ENCODE results near the gene SNAP47. TPM values are rescaled to one million over a fixed set of nuclear protein-coding genes. Genes with fewer than 3 reads are reported as not detected.

Gene SNAP47
- total and polyA plus RNA-seq, 9 of the 15 experiments (the other 6 are each of a cell fraction or from before 2014, with no cell fraction given): 2.5 to 41.3 (median 32.6) TPM

DNA sequence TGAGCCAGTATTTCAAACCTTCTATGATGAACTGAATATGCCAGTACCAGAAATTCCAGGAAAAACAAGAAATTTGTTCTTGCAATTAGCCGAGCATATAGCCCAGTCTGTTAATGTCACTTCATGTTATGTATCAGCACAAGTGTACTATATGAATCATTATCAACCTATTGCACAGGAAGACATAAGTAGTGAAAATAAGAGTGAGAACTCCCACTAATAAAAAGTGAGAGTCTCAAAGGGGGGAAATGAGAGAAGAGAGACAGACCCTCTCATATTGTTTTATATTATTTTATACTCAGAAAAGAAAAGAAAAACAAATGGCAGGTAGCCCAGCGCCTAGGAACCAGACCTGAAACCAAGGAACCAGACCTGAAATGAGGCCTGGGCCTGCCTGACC, 16.3 kb upstream of the SNAP47 start:
- Histone ChIP-seq H3K4me2 (ENCODE audit: insufficient read depth, low read length) (no peak overlapping the region), H3K4me1 (replicated peaks in 1 of 2; ENCODE audit: control insufficient read depth in 2 of 2, insufficient read depth in 2 of 2, low read length in 2 of 2) (no peaks in the 10 kb centered on the region), H3K9me3 (replicated peaks; ENCODE audit: control insufficient read depth, insufficient read depth, low read depth, low read length) (peaks cover 3% of the 10 kb centered on the region), H3K27ac (ENCODE audit: extremely low read depth, low read depth, low read length) (no peak overlapping the region), H3K9me1 (ENCODE audit: control insufficient read depth, insufficient read depth, low read length) (no peaks in the 10 kb centered on the region), H3K79me2 (ENCODE audit: control insufficient read depth, insufficient read depth, low read length) (no peaks in the 10 kb centered on the region), H3K36me3 (ENCODE audit: control insufficient read depth, insufficient read depth, low read length) (no peaks in the 10 kb centered on the region), H2AFZ (ENCODE audit: low read depth, low read length) (no peak overlapping the region), H4K20me1 (replicated peaks; ENCODE audit: control insufficient read depth, insufficient read depth, low read length) (no peaks in the 10 kb centered on the region), H3K9ac (ENCODE audit: insufficient read depth in 1 of 2, low read depth in 2 of 2, low read length in 2 of 2) (no peak overlapping the region), H3K4me3 (no peak overlapping the region), H3K27me3 (ENCODE audit: control insufficient read depth in 2 of 2, insufficient read depth in 2 of 2, low read length in 2 of 2) (no peaks in the 10 kb centered on the region; a peak in 1 of 5 replicates)
- no TSS peak for BruUV-seq (replicated peaks)
- ChIA-PET CTCF (ENCODE audit: low intra/inter-chr PET ratio) (no interaction called here), POLR2A (no interaction called here)
- intact Hi-C loops (cut with micrococcal nuclease) (no loop called here), in situ Hi-C loops (cut with MboI) (no loop called here)
- no peak for FAIRE-seq
- TF ChIP-seq ZNF830 (CRISPR knock-in tag; IDR thresholded peaks at IDR 0.05) (no peak), TRIM28 (IDR thresholded peaks at IDR 0.05) (peak; percentile 85), ZNF274 (IDR thresholded peaks at IDR 0.05; ENCODE audit: borderline replicate concordance, low read depth, low read length) (0 out of 2 replicates have a peak, but pooled peaks have one; percentile 29)
- DNase-seq (ENCODE audit: extremely low read depth in 1 of 4, low spot score in 3 of 4): no peak
- 0% methylated on average over 2 of the region's 2 CpGs for WGBS (ENCODE audit: insufficient coverage, low coverage, missing lambda C conversion rate)
- no peak for ATAC-seq

DNA sequence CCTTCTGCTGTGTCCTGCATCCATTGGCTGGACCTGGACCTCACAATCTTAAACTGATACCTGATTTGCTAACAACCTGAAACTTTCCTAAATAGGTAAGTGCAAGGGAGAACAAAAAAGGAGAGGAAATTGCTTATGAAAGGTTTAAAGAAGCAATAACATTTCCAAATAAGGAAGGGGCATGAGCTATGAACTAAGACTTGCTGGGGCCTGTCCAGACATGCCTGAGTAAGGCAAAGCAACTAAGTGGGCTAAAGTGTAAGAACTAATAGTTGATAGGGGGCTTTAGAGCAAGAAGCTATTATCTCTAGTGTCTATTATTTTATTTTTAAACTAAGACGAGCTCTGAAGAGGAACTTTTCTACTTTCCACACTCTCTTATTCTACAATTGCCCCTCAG, 11.8 kb upstream of the SNAP47 start:
- H2AFZ ChIP-seq (ENCODE audit: low read depth, low read length): no peak overlapping the region
- no peak for DNase-seq (ENCODE audit: extremely low read depth in 1 of 4, low spot score in 3 of 4)
- in situ Hi-C loops (cut with MboI) (no loop called here), intact Hi-C loops (cut with micrococcal nuclease) (no loop called here)
- H3K4me2 ChIP-seq (ENCODE audit: insufficient read depth, low read length): no peak overlapping the region
- no peaks in the 10 kb centered on the region for H3K9me1 ChIP-seq (ENCODE audit: control insufficient read depth, insufficient read depth, low read length)
- POLR2A ChIA-PET: no interaction called here
- no peaks in the 10 kb centered on the region for H4K20me1 ChIP-seq (replicated peaks; ENCODE audit: control insufficient read depth, insufficient read depth, low read length)
- no peaks in the 10 kb centered on the region for H3K36me3 ChIP-seq (ENCODE audit: control insufficient read depth, insufficient read depth, low read length)
- no peaks in the 10 kb centered on the region for H3K79me2 ChIP-seq (ENCODE audit: control insufficient read depth, insufficient read depth, low read length)
- CTCF ChIA-PET (ENCODE audit: low intra/inter-chr PET ratio): interaction anchor here (0.7 kb wide), 1 partner anchor 114 kb away, joined by 3 read pairs; no protein-coding TSS in a partner anchor
- no peak overlapping the region for H3K27ac ChIP-seq (ENCODE audit: extremely low read depth, low read depth, low read length)
- no TSS peak for BruUV-seq (replicated peaks)
- WGBS (ENCODE audit: insufficient coverage, low coverage, missing lambda C conversion rate): 0% methylated on average over 1 of the region's 1 CpG
- H3K9me3 ChIP-seq (replicated peaks; ENCODE audit: control insufficient read depth, insufficient read depth, low read depth, low read length): peaks cover 5% of the 10 kb centered on the region
- H3K4me1 ChIP-seq (replicated peaks in 1 of 2; ENCODE audit: control insufficient read depth in 2 of 2, insufficient read depth in 2 of 2, low read length in 2 of 2): peaks cover 4 to 13% of the 10 kb centered on the region in 2 experiments; a peak in 4 of 5 replicates
- no peak for ATAC-seq
- FAIRE-seq: no peak
- no peaks in the 10 kb centered on the region; a peak in 1 of 5 replicates for H3K27me3 ChIP-seq (ENCODE audit: control insufficient read depth in 2 of 2, insufficient read depth in 2 of 2, low read length in 2 of 2)
- no peak overlapping the region for H3K4me3 ChIP-seq
- H3K9ac ChIP-seq (ENCODE audit: insufficient read depth in 1 of 2, low read depth in 2 of 2, low read length in 2 of 2): no peak overlapping the region
- TF ChIP-seq RFX7 (CRISPR knock-in tag; IDR thresholded peaks at IDR 0.05): no peak
- no peak for TF ChIP-seq BMI1 (IDR thresholded peaks at IDR 0.05; ENCODE audit: low read length)
- TF ChIP-seq ZNF436 (CRISPR knock-in tag; IDR thresholded peaks at IDR 0.05): no peak
- no peak for TF ChIP-seq ZNF609 (CRISPR knock-in tag; IDR thresholded peaks at IDR 0.05; ENCODE audit: borderline replicate concordance)
- no peak for TF ChIP-seq MCM7 (IDR thresholded peaks at IDR 0.05)
- no peak for TF ChIP-seq JUNB (CRISPR knock-in tag; conservative IDR thresholded peaks at IDR 0.05)
- TF ChIP-seq ZKSCAN3 (CRISPR knock-in tag; IDR thresholded peaks at IDR 0.05): no peak
- TF ChIP-seq DMBX1 (CRISPR knock-in tag; IDR thresholded peaks at IDR 0.05; ENCODE audit: borderline replicate concordance): no peak
- TF ChIP-seq MED1 (CRISPR knock-in tag; IDR thresholded peaks at IDR 0.05; ENCODE audit: borderline replicate concordance): no peak
- TF ChIP-seq BRD9 (IDR thresholded peaks at IDR 0.05; ENCODE audit: low read depth, partially characterized antibody): no peak
- TF ChIP-seq ZFPM2 (CRISPR knock-in tag; IDR thresholded peaks at IDR 0.05): no peak
- no peak for TF ChIP-seq HSF4 (CRISPR knock-in tag; IDR thresholded peaks at IDR 0.05; ENCODE audit: borderline replicate concordance)
